Esophagus mucosa (tissue), 1 donor: ENCODE measurements around the gene VPS51. TPM values are rescaled to one million over a fixed set of nuclear protein-coding genes. Genes with fewer than 3 reads are reported as not detected.

Source experiments
- ATAC-seq: fragments of 200-7000 bp; cut with Tn5 transposase; one replicate; pipeline ENCODE4 v1.9.1; 2020
- total RNA-seq: library from RNA; stranded (reverse); gene quantifications from one replicate; pipeline ENCODE4 v1.2.4, GENCODE V29; 2023
- donor health status: DM: yes; HTN: yes; CAD: no.

VPS51 gene
- total RNA-seq, 1 donor from 2014 or later, result 76.4 TPM

DNA sequence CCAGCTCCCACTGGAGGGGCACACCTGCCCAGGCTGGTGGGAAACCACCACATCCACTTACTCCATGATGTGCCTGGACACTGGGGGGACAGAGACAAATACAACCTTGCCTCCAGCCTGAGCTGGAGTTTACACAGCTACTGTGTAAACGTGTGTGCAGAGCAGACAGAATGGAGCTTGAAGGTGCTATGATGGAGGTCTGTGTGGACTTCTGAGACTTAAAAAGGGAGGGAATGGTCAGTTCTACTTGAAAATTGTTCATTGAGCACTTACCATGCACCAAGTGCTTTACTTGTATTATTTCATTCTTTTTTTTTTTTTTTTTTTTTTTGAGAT is 23.4 kb upstream of the VPS51 start:
- no peak for ATAC-seq

GRCh38 chr11:65077451-65077850 is 18.6 kb upstream of the VPS51 start:
- no peak for ATAC-seq

DNA sequence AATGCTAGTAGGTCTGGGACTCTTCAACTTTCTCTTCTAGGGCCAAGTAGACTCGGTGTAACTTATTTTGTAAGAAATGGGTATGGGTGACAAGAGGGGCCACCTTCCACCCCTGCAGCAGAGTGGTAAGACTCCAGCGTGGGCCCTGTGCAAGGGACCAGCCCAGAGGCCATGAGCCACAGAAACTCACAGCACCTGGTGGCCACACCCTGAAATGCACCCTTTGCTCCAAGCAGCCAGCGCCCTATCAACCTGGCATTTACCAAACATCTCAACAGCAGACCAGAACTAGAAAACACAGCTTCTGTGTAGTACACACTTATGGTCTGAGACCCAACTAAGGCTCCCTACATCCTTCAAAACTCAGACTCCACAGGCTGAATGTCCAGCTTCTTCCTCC is 17.9 kb upstream of the VPS51 start:
- peak; percentile 69 for ATAC-seq

DNA sequence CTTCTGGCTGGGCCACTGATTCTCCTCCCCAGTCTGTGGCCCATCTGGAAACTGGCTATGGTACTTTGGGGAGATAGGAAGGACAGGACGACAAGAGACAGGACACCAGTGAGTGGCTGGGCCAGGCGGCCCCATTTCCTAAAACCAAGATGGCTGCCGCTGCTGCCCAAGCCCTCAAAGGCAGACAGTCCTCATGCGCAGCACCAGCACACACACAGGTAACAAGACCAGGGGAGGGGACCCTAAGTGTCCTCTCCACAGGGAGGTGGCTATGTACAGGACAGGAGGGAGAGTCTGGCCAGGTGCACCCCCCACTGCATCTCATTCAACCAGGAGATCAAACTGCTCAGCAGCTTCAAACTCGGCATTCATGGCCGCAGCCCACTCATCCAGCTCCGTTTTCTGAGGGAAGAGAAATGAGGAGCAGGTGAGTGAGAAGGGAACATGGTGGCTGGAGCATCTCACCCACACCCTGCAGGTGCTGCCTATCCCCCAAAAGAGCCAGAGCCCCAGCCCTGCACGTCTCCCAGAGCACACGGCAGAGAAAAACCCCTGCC is 17.1 kb upstream of the VPS51 start:
- no peak for ATAC-seq

DNA sequence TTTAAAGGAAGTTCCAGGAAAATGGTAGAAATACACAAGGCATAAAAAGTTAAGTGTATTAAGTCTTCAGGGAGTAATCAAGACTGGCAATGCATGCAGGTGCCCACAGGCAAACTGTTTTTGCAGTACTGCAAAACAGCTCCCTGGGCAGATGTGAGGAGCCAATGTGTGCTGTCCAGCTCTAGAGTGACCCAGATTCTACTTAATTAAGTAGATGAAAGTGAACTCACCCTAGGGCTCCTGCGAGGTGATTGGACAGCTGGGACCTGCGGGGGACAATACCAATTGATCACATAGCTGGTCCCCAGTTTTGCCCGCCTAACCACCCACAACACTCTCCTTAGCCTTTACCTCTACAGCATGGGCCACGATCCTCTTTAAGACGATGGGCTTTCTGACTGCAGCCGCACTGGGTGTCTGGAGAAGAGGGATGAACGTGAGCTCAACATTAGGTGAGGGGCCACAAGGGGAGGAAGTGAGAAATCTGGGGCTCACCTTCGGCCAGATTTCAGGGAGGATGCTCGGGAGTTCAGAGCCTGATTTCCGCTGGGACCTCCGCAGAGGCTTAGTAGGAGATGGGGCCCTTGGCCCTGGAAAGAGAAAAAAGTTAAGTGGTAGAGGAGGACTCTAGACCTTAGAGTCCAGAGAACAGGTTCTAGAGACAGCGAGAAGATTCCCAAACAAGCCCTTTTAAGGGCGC is 12.7 kb upstream of the VPS51 start:
- ATAC-seq, result no peak

GRCh38 chr11:65083834-65084597 is 12.0 kb upstream of the VPS51 start, which contains the start of the genes CDCA5 and ZFPL1:
TSS of gene CDCA5 (minus strand) at chr11:65084040. CDS start at chr11:65083978, 62 bp downstream.
TSS of gene ZFPL1 (plus strand) at chr11:65084222. CDS start at chr11:65084699, 477 bp downstream.
- peak; percentile 94 for ATAC-seq

GRCh38 chr11:65084598-65085375 is 11.2 kb upstream of the VPS51 start:
- ATAC-seq, result no peak

DNA sequence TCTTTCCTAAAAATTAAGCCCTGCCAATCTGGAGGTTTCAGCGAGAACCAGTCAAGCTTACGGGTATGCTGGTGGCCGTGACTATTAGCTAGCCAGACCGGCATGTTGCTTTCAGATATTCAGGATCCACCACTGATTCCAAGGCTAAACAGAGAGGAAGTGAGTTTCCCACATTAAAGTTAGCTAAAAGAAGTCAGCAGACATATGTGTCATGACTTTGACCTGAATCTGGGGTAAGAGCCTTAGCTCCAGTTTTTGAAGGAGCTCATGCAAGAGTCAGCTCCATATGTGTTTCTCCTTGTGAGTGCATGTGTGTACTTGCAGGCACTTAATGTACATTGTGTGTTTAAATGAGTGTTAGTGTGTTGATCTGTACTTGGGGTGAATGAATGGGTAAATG is 10.6 kb upstream of the VPS51 start:
- ATAC-seq, result no peak

DNA sequence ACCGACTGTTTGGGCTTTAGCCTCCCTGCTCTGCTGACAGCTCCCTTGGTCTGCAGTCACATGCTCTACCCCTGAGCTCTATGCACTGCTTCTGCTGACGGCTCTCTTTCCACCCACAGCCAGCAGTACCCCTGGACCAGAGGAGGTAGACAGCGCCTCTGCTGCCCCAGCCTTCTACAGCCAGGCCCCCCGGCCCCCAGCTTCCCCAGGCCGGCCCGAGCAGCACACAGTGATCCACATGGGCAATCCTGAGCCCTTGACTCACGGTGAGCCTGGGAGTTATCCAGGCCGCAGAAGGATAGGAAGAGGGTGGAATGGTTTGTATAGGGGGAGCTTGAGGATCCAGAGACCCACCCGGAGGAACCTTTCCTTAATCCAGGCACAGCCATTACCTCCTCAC is 9.2 kb upstream of the VPS51 start:
- ATAC-seq, result no peak

GRCh38 chr11:65087216-65087615 is 8.8 kb upstream of the VPS51 start:
- ATAC-seq, result no peak

- no peak for ATAC-seq
These were observed 8.2 kb upstream of the VPS51 start for GRCh38 chr11:65087827-65088226.

DNA sequence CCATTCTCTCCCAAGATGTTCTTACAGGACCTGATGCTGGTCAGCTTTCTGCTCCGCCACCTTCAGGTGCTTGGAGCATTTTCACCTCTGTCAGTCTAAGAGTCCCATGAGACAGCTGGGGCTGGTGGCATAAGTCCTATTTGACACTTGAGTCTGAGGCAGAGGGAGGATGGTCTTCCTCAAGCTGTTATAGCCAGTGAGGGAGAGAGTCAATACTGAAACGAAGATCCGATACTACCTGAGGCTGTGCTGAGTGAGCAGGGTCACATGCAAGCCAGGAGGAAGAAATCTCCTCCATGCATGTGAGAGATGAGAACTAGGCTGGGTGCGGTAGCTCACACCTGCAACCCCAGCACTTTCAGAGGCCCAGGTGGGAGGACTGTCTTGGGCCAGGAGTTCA is 6.4 kb upstream of the VPS51 start:
- ATAC-seq, result no peak

DNA sequence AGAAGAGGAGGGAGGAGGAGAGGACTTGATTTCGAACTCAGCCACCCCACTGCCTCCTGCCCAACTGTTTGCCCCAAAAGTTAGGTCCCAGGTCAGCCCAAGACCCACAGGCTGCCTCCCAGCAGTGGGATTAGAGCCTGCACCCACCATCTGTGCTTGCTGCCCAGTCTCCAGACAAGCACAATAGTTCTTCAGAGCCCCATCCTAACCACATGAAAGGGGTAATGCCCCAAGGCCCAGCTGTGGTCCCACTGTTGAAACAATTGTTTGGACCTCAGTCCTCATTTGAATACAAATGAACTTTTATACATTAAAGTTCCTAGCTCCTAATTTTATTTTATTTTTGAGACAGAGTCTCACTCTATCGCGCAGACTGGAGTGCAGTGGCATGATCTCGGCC is 5.4 kb upstream of the VPS51 start:
- ATAC-seq, result no peak

- ATAC-seq, result peak; percentile 2
These were observed 587 bp upstream of the VPS51 start for GRCh38 chr11:65095427-65095826.

DNA sequence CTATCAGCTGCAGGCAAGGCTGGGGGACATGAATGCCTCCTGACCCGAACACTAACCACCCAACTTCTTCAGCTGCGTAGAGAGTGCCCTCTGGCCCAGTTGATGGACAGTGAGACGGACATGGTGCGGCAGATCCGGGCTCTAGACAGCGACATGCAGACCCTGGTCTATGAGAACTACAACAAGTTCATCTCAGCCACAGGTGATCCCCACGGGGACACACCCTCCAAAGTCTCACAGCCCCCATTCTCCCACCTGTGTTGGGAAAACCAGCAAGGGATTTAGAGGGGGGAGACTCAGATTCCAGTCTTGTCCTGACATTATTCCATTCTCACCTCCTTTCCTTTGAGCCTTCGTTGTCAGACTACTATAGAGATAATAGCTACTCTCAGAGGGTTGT is 912 bp downstream of the VPS51 start:
- ATAC-seq, result no peak

- ATAC-seq, result peak; percentile 1
These were observed 4.8 kb downstream of the VPS51 start for GRCh38 chr11:65100674-65101350.

GRCh38 chr11:65102142-65103095 is 6.4 kb downstream of the VPS51 start:
- ATAC-seq, result peak; percentile 30

DNA sequence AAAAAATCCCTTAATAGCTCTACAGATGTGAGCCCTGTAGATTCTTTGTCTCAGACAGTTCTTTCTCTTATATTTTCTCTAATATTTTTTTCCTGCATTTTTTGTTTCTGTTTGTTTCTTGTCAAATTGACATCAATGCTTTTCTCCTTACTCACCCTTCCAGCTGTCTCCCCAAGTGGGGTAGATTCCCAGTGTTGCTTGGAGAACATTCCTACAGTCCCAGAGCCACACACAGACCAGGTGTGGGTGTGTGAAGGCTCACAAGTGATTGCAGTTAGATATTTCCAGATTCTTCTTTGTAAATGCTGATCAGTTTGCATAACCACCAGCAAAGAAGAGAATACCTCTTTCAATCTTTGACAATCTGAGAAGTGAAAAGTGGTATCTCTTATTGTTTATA is 7.5 kb downstream of the VPS51 start:
- no peak for ATAC-seq

DNA sequence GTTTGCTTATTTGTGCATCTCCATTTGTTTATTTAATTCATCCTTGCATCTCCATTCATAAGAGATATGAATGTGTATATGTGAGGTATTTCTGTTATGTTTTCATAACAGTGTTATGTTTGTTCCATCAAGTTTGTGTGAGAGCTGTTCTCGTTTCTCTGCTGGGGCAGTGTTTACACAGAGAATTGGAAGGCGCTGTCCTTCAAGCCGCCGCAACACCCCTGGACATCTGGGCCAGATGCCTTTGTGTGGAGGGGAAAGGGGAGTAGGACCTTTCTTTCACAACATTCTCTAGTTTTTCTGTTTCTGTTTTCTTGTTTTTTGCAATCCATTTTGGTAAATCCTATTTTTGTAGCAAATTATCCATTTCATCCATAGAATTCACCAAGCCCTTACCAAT is 8.6 kb downstream of the VPS51 start:
- ATAC-seq, result no peak

- no peak for ATAC-seq
These were observed 11.1 kb downstream of the VPS51 start for GRCh38 chr11:65107078-65107477.

GRCh38 chr11:65107751-65108468 is 11.9 kb downstream of the VPS51 start:
- ATAC-seq, result no peak
